Neural cell (in vitro differentiated cells): ENCODE measurements around the gene SSR3. TPM values are rescaled to one million over a fixed set of nuclear protein-coding genes. Genes with fewer than 3 reads are reported as not detected.

ENCODE experiments used
- H2AFZ ChIP-seq: fragments of 200-600, 300-800 bp; sonication (generic), shearing (Covaris generic); 2 replicates; pipeline ENCODE4 v1.6.0; 2014; ENCODE audit warnings: low read depth, mild to moderate bottlenecking, antibody characterized with exemption, low read length, moderate library complexity
- H3F3A ChIP-seq: fragments of 200-600 bp; shearing (Covaris generic); 2 replicates; pipeline ENCODE4 v1.6.1; 2016; ENCODE audit warnings: mild to moderate bottlenecking, moderate library complexity, mixed read lengths, antibody characterized with exemption, low read length; ENCODE audit not compliant: insufficient read depth, poor library complexity, severe bottlenecking
- H3K27ac ChIP-seq: fragments of 200-600, 300-800 bp; sonication (generic), shearing (Covaris generic); 2 replicates; pipeline ENCODE4 v1.5.1; 2014; ENCODE audit warnings: mild to moderate bottlenecking, low read length, moderate library complexity
- H3K27me3 ChIP-seq: fragments of 300-800, 200-600 bp; sonication (generic), shearing (Covaris generic); 2 replicates; pipeline ENCODE4 v1.6.0; 2014; ENCODE audit warnings: mild to moderate bottlenecking, low read depth, low read length, moderate library complexity; ENCODE audit not compliant: insufficient read depth
- H3K36me3 ChIP-seq: fragments of 300-800, 200-600 bp; sonication (generic), shearing (Covaris generic); 2 replicates; pipeline ENCODE4 v1.5.1; 2014; ENCODE audit warnings: mild to moderate bottlenecking, antibody characterized with exemption, low read length, moderate library complexity; ENCODE audit not compliant: insufficient read depth
- H3K4me2 ChIP-seq: fragments of 300-800, 200-600 bp; sonication (generic), shearing (Covaris generic); 2 replicates; pipeline ENCODE4 v1.6.0; 2014; ENCODE audit warnings: mild to moderate bottlenecking, low read length
- H3K4me3 ChIP-seq: fragments of 300-800, 200-600 bp; sonication (generic), shearing (Covaris generic); 2 replicates; pipeline ENCODE4 v1.5.1; 2014; ENCODE audit warnings: mild to moderate bottlenecking, low read length, moderate library complexity
- H3K79me2 ChIP-seq: fragments of 200-600 bp; shearing (Covaris generic); replicated peaks from 2 replicates; pipeline ENCODE4 v1.6.0; 2014; ENCODE audit warnings: mild to moderate bottlenecking, low read length, moderate library complexity; ENCODE audit not compliant: insufficient read depth
- H3K9ac ChIP-seq: fragments of 300-800, 200-600 bp; sonication (generic), shearing (Covaris generic); 2 replicates; pipeline ENCODE4 v1.6.1; 2016; ENCODE audit warnings: mild to moderate bottlenecking, low read length, mixed read lengths
- H3K9me2 ChIP-seq: fragments of 200-600 bp; shearing (Covaris generic); 2 replicates; pipeline ENCODE4 v1.6.1; 2016; ENCODE audit warnings: mild to moderate bottlenecking, low read length, mixed read lengths; ENCODE audit not compliant: insufficient read depth
- H3K9me3 ChIP-seq: fragments of 200-600, 300-800 bp; sonication (generic), shearing (Covaris generic); 2 replicates; pipeline ENCODE4 v1.6.1; 2016; ENCODE audit warnings: mild to moderate bottlenecking, mixed run types, low read length, moderate library complexity, mixed read lengths
- H4K20me1 ChIP-seq: fragments of 200-600 bp; shearing (Covaris generic); 2 replicates; pipeline ENCODE4 v1.6.1; 2016; ENCODE audit warnings: mild to moderate bottlenecking, mixed run types; ENCODE audit not compliant: insufficient read depth
- EP300 ChIP-seq: fragments of 450-650 bp; conservative IDR thresholded peaks from 2 replicates; pipeline ENCODE4 v1.6.1; 2014; ENCODE audit warnings: antibody characterized with exemption, mild to moderate bottlenecking, moderate library complexity; ENCODE audit not compliant: poor library complexity, severe bottlenecking
- EZH2 ChIP-seq: fragments of 200-600, 300-800 bp; shearing (Covaris generic), sonication (generic); IDR thresholded peaks from 2 replicates; pipeline ENCODE4 v1.6.1; 2014; ENCODE audit warnings: antibody characterized with exemption, low read length, borderline replicate concordance, mild to moderate bottlenecking; ENCODE audit not compliant: insufficient read depth, poor library complexity, severe bottlenecking
- MXI1 ChIP-seq: fragments of 450-650 bp; conservative IDR thresholded peaks from 2 replicates; pipeline ENCODE4 v1.6.1; 2014; ENCODE audit warnings: antibody characterized with exemption, mild to moderate bottlenecking; ENCODE audit not compliant: poor library complexity, severe bottlenecking
- POLR2AphosphoS5 ChIP-seq: IDR thresholded peaks from 2 replicates; pipeline ENCODE4 v1.6.1; 2012
- RAD21 ChIP-seq: fragments of 450-650 bp; conservative IDR thresholded peaks from 2 replicates; pipeline ENCODE4 v1.6.1; 2014; ENCODE audit warnings: antibody characterized with exemption, mild to moderate bottlenecking, moderate library complexity
- SMC3 ChIP-seq: fragments of 450-650 bp; conservative IDR thresholded peaks from 2 replicates; pipeline ENCODE4 v1.6.1; 2014; ENCODE audit warnings: antibody characterized with exemption, mild to moderate bottlenecking, moderate library complexity; ENCODE audit not compliant: poor library complexity
- TAF1 ChIP-seq: IDR thresholded peaks from 2 replicates; pipeline ENCODE4 v1.6.1; 2012; ENCODE audit warnings: low read depth
- polyA plus RNA-seq: library from polyadenylated mRNA; depleted of rRNA; stranded (reverse); fragments of >200 nt; gene quantifications from 2 replicates; pipeline ENCODE4 v1.2.3, GENCODE V29; 2014
- TF ChIP-seq, protein P1 (sequence below): fragments of 450-650 bp; IDR thresholded peaks from 2 replicates; pipeline ENCODE4 v1.5.1; 2014; ENCODE audit warnings: antibody characterized with exemption, mild to moderate bottlenecking, moderate library complexity; ENCODE audit not compliant: poor library complexity, severe bottlenecking
- TF ChIP-seq, protein P2 (sequence below): IDR thresholded peaks from 2 replicates; pipeline ENCODE4 v1.6.1; 2012; ENCODE audit warnings: borderline replicate concordance

SSR3 gene
- polyA plus RNA-seq, 1 donor from 2014 or later: 85.6 TPM

- H2AFZ ChIP-seq: no peak overlapping the region
- H4K20me1 ChIP-seq: no peaks in the 10 kb centered on the region
- no peaks in the 10 kb centered on the region for H3K27me3 ChIP-seq
- H3K9me3 ChIP-seq: no peaks in the 10 kb centered on the region
- H3K9ac ChIP-seq: no peak overlapping the region
- no peaks in the 10 kb centered on the region for H3F3A ChIP-seq
- no peak overlapping the region for H3K4me2 ChIP-seq
- no peak overlapping the region for H3K27ac ChIP-seq
- no peak overlapping the region for H3K4me3 ChIP-seq
- no peaks in the 10 kb centered on the region for H3K36me3 ChIP-seq
- peaks cover 25% of the 10 kb centered on the region for H3K79me2 ChIP-seq
- TF ChIP-seq, protein P1, sequence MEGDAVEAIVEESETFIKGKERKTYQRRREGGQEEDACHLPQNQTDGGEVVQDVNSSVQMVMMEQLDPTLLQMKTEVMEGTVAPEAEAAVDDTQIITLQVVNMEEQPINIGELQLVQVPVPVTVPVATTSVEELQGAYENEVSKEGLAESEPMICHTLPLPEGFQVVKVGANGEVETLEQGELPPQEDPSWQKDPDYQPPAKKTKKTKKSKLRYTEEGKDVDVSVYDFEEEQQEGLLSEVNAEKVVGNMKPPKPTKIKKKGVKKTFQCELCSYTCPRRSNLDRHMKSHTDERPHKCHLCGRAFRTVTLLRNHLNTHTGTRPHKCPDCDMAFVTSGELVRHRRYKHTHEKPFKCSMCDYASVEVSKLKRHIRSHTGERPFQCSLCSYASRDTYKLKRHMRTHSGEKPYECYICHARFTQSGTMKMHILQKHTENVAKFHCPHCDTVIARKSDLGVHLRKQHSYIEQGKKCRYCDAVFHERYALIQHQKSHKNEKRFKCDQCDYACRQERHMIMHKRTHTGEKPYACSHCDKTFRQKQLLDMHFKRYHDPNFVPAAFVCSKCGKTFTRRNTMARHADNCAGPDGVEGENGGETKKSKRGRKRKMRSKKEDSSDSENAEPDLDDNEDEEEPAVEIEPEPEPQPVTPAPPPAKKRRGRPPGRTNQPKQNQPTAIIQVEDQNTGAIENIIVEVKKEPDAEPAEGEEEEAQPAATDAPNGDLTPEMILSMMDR: no peak
- TF ChIP-seq RAD21 (no peak), TAF1 (no peak), SMC3 (no peak), EP300 (no peak), POLR2AphosphoS5 (no peak), EZH2 (no peak), MXI1 (no peak)
- TF ChIP-seq, protein P2, sequence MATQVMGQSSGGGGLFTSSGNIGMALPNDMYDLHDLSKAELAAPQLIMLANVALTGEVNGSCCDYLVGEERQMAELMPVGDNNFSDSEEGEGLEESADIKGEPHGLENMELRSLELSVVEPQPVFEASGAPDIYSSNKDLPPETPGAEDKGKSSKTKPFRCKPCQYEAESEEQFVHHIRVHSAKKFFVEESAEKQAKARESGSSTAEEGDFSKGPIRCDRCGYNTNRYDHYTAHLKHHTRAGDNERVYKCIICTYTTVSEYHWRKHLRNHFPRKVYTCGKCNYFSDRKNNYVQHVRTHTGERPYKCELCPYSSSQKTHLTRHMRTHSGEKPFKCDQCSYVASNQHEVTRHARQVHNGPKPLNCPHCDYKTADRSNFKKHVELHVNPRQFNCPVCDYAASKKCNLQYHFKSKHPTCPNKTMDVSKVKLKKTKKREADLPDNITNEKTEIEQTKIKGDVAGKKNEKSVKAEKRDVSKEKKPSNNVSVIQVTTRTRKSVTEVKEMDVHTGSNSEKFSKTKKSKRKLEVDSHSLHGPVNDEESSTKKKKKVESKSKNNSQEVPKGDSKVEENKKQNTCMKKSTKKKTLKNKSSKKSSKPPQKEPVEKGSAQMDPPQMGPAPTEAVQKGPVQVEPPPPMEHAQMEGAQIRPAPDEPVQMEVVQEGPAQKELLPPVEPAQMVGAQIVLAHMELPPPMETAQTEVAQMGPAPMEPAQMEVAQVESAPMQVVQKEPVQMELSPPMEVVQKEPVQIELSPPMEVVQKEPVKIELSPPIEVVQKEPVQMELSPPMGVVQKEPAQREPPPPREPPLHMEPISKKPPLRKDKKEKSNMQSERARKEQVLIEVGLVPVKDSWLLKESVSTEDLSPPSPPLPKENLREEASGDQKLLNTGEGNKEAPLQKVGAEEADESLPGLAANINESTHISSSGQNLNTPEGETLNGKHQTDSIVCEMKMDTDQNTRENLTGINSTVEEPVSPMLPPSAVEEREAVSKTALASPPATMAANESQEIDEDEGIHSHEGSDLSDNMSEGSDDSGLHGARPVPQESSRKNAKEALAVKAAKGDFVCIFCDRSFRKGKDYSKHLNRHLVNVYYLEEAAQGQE: no peak
- no peaks in the 10 kb centered on the region for H3K9me2 ChIP-seq
Measured at GRCh38 chr3:156551261-156551660, 3.7 kb downstream of the SSR3 start.

DNA sequence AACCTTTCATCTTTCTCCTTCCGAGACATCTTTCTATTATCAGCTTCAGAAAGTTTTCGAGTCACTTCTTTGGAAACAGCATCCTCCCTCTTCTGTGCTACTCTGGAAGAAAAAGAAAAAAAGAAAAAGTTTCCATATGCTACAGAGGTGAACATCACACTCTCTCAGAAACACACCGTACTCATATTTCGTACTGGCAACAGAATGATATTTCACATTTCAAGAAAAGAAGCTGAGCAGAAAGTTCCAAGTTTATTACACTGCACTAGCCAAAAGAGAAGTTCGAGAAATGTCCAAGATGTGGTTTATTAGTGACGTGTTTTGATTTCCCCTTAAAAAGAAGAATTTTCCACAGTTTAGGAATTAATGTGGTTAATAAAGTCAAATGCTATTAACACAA lies 6.0 kb downstream of the SSR3 start:
- Histone ChIP-seq H3K36me3 (no peaks in the 10 kb centered on the region), H3K27me3 (no peaks in the 10 kb centered on the region), H4K20me1 (no peaks in the 10 kb centered on the region), H3K9me3 (no peaks in the 10 kb centered on the region), H3K27ac (no peak overlapping the region), H3K9ac (no peak overlapping the region), H3F3A (no peaks in the 10 kb centered on the region), H3K9me2 (no peaks in the 10 kb centered on the region), H3K4me3 (no peak overlapping the region), H2AFZ (no peak overlapping the region), H3K4me2 (no peak overlapping the region), H3K79me2 (peaks cover 17% of the 10 kb centered on the region)
- no peak for TF ChIP-seq SMC3
- TF ChIP-seq, protein P2: no peak
- TF ChIP-seq MXI1: no peak
- no peak for TF ChIP-seq TAF1
- TF ChIP-seq EP300: no peak
- TF ChIP-seq POLR2AphosphoS5: no peak
- TF ChIP-seq EZH2: no peak
- no peak for TF ChIP-seq RAD21
- TF ChIP-seq, protein P1: no peak
